ENCODE measurements around the gene FBLN7. TPM values are rescaled to one million over a fixed set of nuclear protein-coding genes. Genes with fewer than 3 reads are reported as not detected.

FBLN7 gene
- total RNA-seq, 4 donors from 2014 or later, result 3.6 to 10.2 (median 5.9) TPM

- TF ChIP-seq CTCF (IDR thresholded peaks at IDR 0.05) (no peak), POLR2A (IDR thresholded peaks at IDR 0.05) (no peak)
- 93 to 94% methylated on average over 10 to 11 of the region's 11 CpGs for WGBS, 2 donors
- peak in 1 of 2 donors; percentile 50 for DNase-seq (ENCODE audit: low spot score in 2 of 2)
- intact Hi-C loops (cut with DNase I; ENCODE audit: low total_unique reads), result no loop called here
- H3K4me3 ChIP-seq (ENCODE audit: low read depth, poor library complexity, severe bottlenecking), result no peak overlapping the region
These were observed 24.8 kb downstream of the FBLN7 start for GRCh38 chr2:112162956-112163355.

DNA sequence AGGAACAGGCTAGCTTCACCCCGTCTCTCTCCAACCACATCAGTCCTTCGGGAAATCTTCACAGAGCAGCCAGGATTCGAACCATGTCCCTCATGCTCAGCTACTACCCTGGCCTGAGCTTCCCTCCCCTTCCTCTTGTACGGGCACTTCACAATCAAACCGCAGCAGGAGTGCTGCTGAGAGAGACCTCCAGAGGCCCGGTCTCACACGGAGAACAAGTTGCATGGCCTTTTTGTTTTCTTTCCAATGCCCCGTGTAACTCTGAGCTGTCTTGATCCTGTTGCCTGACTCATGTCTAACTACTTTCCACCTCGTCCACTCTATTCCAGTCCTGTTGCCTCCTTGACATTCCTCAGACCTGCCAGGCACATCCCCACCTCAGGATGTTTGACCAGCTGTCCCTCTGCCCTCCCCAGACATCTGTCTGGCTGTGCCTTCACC is 25.4 kb downstream of the FBLN7 start:
- H3K4me3 ChIP-seq (ENCODE audit: low read depth, poor library complexity, severe bottlenecking), result no peak overlapping the region
- TF ChIP-seq CTCF (IDR thresholded peaks at IDR 0.05), result no peak
- no peak for TF ChIP-seq POLR2A (IDR thresholded peaks at IDR 0.05)
- 85% methylated on average over 9 of the region's 9 CpGs for WGBS, 2 donors
- DNase-seq (ENCODE audit: low spot score in 2 of 2), result peak in 1 of 2 donors; percentile 60
- intact Hi-C loops (cut with DNase I; ENCODE audit: low total_unique reads), result no loop called here

DNA sequence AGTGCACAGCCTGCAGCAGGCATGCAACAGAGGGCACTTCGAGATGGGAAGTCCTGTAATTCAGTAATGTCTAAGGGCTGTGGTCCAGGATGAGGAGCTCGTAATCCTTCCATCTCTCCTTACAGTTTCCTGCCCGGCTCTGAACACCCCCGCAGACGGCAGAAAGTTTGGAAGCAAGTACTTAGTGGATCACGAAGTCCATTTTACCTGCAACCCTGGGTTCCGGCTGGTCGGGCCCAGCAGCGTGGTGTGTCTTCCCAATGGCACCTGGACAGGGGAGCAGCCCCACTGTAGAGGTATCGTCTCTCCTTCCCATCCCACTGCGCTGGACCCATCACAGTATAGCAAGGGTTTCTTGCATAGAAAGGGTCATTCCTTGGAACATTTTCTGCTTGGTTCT is 26.7 kb downstream of the FBLN7 start:
- H3K4me3 ChIP-seq (ENCODE audit: low read depth, poor library complexity, severe bottlenecking), result no peak overlapping the region
- DNase-seq (ENCODE audit: low spot score in 2 of 2), result peak in 1 of 2 donors; percentile 78
- intact Hi-C loops (cut with DNase I; ENCODE audit: low total_unique reads), result no loop called here
- no peak for TF ChIP-seq CTCF (IDR thresholded peaks at IDR 0.05)
- TF ChIP-seq POLR2A (IDR thresholded peaks at IDR 0.05), result no peak
- 90 to 92% methylated on average over 11 of the region's 11 CpGs for WGBS, 2 donors

- 92 to 95% methylated on average over 4 of the region's 4 CpGs for WGBS, 2 donors
- intact Hi-C loops (cut with DNase I; ENCODE audit: low total_unique reads), result no loop called here
- TF ChIP-seq CTCF (IDR thresholded peaks at IDR 0.05) (no peak), POLR2A (IDR thresholded peaks at IDR 0.05) (no peak)
- DNase-seq (ENCODE audit: low spot score in 2 of 2), result peak in 1 of 2 donors; percentile 43
- H3K4me3 ChIP-seq (ENCODE audit: low read depth, poor library complexity, severe bottlenecking), result no peak overlapping the region
These were observed 27.1 kb downstream of the FBLN7 start for GRCh38 chr2:112165296-112165695.

- H3K4me3 ChIP-seq (ENCODE audit: low read depth, poor library complexity, severe bottlenecking), result no peak overlapping the region
- peak in 1 of 2 donors; percentile 79 for DNase-seq (ENCODE audit: low spot score in 2 of 2)
- intact Hi-C loops (cut with DNase I; ENCODE audit: low total_unique reads), result no loop called here
- TF ChIP-seq POLR2A (IDR thresholded peaks at IDR 0.05) (no peak), CTCF (IDR thresholded peaks at IDR 0.05) (no peak)
- 87 to 88% methylated on average over 14 of the region's 14 CpGs for WGBS, 2 donors
These were observed 28.8 kb downstream of the FBLN7 start for GRCh38 chr2:112166806-112167499.

Data from lower leg skin (tissue), 4 donors.